ENCODE measurements around the gene ARHGAP10.

ARHGAP10 gene

DNA sequence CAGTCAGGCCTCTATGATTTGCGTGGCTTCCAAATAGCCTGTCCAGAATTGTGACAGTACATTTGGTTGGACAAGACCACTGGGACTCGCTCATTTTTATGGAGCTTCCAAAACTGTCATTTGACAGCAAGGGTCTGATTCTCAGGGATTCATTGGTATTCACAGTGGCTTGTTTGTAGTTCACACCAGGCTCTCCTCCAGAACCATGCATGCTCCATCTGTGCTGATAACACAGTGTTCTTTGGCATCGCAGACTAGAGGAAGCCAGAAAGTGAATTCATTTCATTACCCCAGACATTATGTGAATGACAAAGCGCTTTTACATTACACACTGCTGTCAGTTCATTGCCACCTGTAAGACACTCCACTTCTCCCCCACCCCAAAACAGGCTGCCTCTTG lies 208.3 kb downstream of the ARHGAP10 start:
- H3K4me3 ChIP-seq (ENCODE audit: low read length): no peak overlapping the region
- DNase-seq: no peak
- H3K4me2 ChIP-seq (ENCODE audit: low read depth, low read length): no peak overlapping the region
- H2AFZ ChIP-seq (ENCODE audit: low read length): no peak overlapping the region
- no peak overlapping the region for H3K27ac ChIP-seq (ENCODE audit: low read length)
- no peaks in the 10 kb centered on the region for H3K36me3 ChIP-seq (replicated peaks; ENCODE audit: insufficient read depth, low read length)
- no peaks in the 10 kb centered on the region for H3K9me3 ChIP-seq (replicated peaks; ENCODE audit: insufficient read depth, low read length)
- no peaks in the 10 kb centered on the region for H3F3A ChIP-seq (ENCODE audit: insufficient read depth, low read length)
- no peaks in the 10 kb centered on the region for H3K4me1 ChIP-seq (ENCODE audit: low read length)
- no peak overlapping the region for H3K9ac ChIP-seq (ENCODE audit: low read length)
- H4K20me1 ChIP-seq (ENCODE audit: insufficient read depth, low read length): no peaks in the 10 kb centered on the region
- TF ChIP-seq EZH2phosphoT487 (IDR thresholded peaks at IDR 0.05; ENCODE audit: low read length) (no peak), EZH2 (optimal IDR thresholded peaks at IDR 0.05; ENCODE audit: low read depth, low read length) (no peak)
- TF ChIP-seq, protein P1, sequence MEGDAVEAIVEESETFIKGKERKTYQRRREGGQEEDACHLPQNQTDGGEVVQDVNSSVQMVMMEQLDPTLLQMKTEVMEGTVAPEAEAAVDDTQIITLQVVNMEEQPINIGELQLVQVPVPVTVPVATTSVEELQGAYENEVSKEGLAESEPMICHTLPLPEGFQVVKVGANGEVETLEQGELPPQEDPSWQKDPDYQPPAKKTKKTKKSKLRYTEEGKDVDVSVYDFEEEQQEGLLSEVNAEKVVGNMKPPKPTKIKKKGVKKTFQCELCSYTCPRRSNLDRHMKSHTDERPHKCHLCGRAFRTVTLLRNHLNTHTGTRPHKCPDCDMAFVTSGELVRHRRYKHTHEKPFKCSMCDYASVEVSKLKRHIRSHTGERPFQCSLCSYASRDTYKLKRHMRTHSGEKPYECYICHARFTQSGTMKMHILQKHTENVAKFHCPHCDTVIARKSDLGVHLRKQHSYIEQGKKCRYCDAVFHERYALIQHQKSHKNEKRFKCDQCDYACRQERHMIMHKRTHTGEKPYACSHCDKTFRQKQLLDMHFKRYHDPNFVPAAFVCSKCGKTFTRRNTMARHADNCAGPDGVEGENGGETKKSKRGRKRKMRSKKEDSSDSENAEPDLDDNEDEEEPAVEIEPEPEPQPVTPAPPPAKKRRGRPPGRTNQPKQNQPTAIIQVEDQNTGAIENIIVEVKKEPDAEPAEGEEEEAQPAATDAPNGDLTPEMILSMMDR (IDR thresholded peaks at IDR 0.05; ENCODE audit: low read length): no peak
- no peaks in the 10 kb centered on the region for H3K9me2 ChIP-seq (replicated peaks; ENCODE audit: insufficient read depth, low read length)
- no peaks in the 10 kb centered on the region for H3K79me2 ChIP-seq (ENCODE audit: low read length)
- no peaks in the 10 kb centered on the region for H3K27me3 ChIP-seq (replicated peaks; ENCODE audit: insufficient read depth, low read length)

DNA sequence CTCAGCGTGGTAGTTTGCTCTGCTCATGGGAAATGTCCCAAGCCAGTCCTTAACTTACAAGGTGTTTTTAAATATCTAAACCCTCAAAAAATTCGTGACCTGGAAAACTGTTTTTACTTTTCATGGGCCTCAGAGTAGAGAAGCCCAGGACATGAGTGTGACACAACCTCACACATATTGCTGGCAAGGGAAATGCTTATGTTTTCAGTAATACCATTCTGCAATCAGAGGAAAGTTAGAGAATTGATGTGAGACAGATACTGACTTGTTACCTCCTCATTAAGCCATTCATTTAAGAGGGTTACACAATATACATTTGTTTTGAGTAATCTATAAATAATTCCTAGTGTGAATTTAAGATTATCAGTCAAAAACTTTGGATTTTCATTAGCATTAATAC lies 209.5 kb downstream of the ARHGAP10 start:
- H3K27ac ChIP-seq (ENCODE audit: low read length): no peak overlapping the region
- no peak overlapping the region for H3K9ac ChIP-seq (ENCODE audit: low read length)
- TF ChIP-seq, protein P1 (IDR thresholded peaks at IDR 0.05; ENCODE audit: low read length): no peak
- TF ChIP-seq EZH2 (optimal IDR thresholded peaks at IDR 0.05; ENCODE audit: low read depth, low read length): no peak
- TF ChIP-seq EZH2phosphoT487 (IDR thresholded peaks at IDR 0.05; ENCODE audit: low read length): no peak
- no peaks in the 10 kb centered on the region for H4K20me1 ChIP-seq (ENCODE audit: insufficient read depth, low read length)
- H3K4me3 ChIP-seq (ENCODE audit: low read length): no peak overlapping the region
- no peak for DNase-seq
- no peaks in the 10 kb centered on the region for H3K9me3 ChIP-seq (replicated peaks; ENCODE audit: insufficient read depth, low read length)
- no peaks in the 10 kb centered on the region for H3K4me1 ChIP-seq (ENCODE audit: low read length)
- no peaks in the 10 kb centered on the region for H3K9me2 ChIP-seq (replicated peaks; ENCODE audit: insufficient read depth, low read length)
- H3K4me2 ChIP-seq (ENCODE audit: low read depth, low read length): no peak overlapping the region
- no peaks in the 10 kb centered on the region for H3K36me3 ChIP-seq (replicated peaks; ENCODE audit: insufficient read depth, low read length)
- H3K27me3 ChIP-seq (replicated peaks; ENCODE audit: insufficient read depth, low read length): no peaks in the 10 kb centered on the region
- no peak overlapping the region for H2AFZ ChIP-seq (ENCODE audit: low read length)
- H3K79me2 ChIP-seq (ENCODE audit: low read length): no peaks in the 10 kb centered on the region
- H3F3A ChIP-seq (ENCODE audit: insufficient read depth, low read length): no peaks in the 10 kb centered on the region

DNA sequence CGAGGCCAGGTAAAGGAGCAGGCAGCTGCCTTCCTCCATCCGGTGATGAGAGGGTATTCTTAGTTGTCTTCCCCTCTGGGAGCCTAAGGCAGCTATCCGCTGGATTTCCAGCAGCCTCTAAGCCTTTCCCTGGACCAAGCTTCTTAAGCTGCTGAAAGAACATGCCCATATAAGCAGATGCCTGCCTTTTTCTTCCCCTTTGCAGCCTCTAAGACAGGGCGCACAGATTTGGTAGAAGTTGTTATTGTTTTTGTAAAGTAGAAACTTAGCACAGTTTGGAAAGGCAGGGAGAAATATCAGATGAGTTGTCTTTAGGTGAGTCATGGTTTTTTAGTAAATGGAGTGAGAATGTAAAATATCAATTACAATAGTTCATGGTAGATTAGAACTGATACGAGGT lies 210.8 kb downstream of the ARHGAP10 start:
- no peak overlapping the region for H3K27ac ChIP-seq (ENCODE audit: low read length)
- TF ChIP-seq EZH2 (optimal IDR thresholded peaks at IDR 0.05; ENCODE audit: low read depth, low read length) (no peak), EZH2phosphoT487 (IDR thresholded peaks at IDR 0.05; ENCODE audit: low read length) (no peak)
- TF ChIP-seq, protein P1 (IDR thresholded peaks at IDR 0.05; ENCODE audit: low read length): no peak

More for the DNA sequence above, 210.8 kb downstream of the ARHGAP10 start:
- H3K36me3 ChIP-seq (replicated peaks; ENCODE audit: insufficient read depth, low read length): no peaks in the 10 kb centered on the region
- H4K20me1 ChIP-seq (ENCODE audit: insufficient read depth, low read length): no peaks in the 10 kb centered on the region
- H3K27me3 ChIP-seq (replicated peaks; ENCODE audit: insufficient read depth, low read length): no peaks in the 10 kb centered on the region
- DNase-seq: no peak
- no peak overlapping the region for H2AFZ ChIP-seq (ENCODE audit: low read length)
- H3K79me2 ChIP-seq (ENCODE audit: low read length): no peaks in the 10 kb centered on the region
- H3K4me1 ChIP-seq (ENCODE audit: low read length): no peaks in the 10 kb centered on the region
- no peaks in the 10 kb centered on the region for H3F3A ChIP-seq (ENCODE audit: insufficient read depth, low read length)
- H3K9ac ChIP-seq (ENCODE audit: low read length): no peak overlapping the region
- H3K4me3 ChIP-seq (ENCODE audit: low read length): no peak overlapping the region
- no peaks in the 10 kb centered on the region for H3K9me3 ChIP-seq (replicated peaks; ENCODE audit: insufficient read depth, low read length)
- H3K9me2 ChIP-seq (replicated peaks; ENCODE audit: insufficient read depth, low read length): no peaks in the 10 kb centered on the region
- H3K4me2 ChIP-seq (ENCODE audit: low read depth, low read length): no peak overlapping the region

Measured in MM.1S (cell line).